Neural progenitor cell (in vitro differentiated cells): ENCODE data around the gene ZBTB5. TPM values are rescaled to one million over a fixed set of nuclear protein-coding genes. Genes with fewer than 3 reads are reported as not detected.

Experiments
- DNase-seq: peaks from one replicate; pipeline ENCODE4 v3.0.0-alpha.2; 2016; ENCODE audit warnings: low spot score
- H2AFZ ChIP-seq: fragments of 200-600 bp; sonication (generic); replicated peaks from 2 replicates; pipeline ENCODE4 v1.6.1; 2016; ENCODE audit warnings: antibody characterized with exemption
- H3F3A ChIP-seq: fragments of 200-600 bp; sonication (generic); 2 replicates; pipeline ENCODE4 v1.6.1; 2016; ENCODE audit warnings: antibody characterized with exemption, low read depth
- H3K27ac ChIP-seq: fragments of 200-600 bp; sonication (generic); 2 replicates; pipeline ENCODE4 v1.5.1; 2016; ENCODE audit warnings: mild to moderate bottlenecking
- H3K27me3 ChIP-seq: fragments of 200-600 bp; sonication (generic); 2 replicates; pipeline ENCODE4 v1.6.1; 2016; ENCODE audit warnings: mild to moderate bottlenecking, moderate library complexity
- H3K36me3 ChIP-seq: fragments of 200-600 bp; sonication (generic); 2 replicates; pipeline ENCODE4 v1.5.1; 2016
- H3K4me1 ChIP-seq: fragments of 200-600 bp; sonication (generic); 2 replicates; pipeline ENCODE4 v1.6.1; 2016; ENCODE audit warnings: mixed run types
- H3K4me2 ChIP-seq: fragments of 200-600 bp; sonication (generic); 2 replicates; pipeline ENCODE4 v1.6.1; 2016
- H3K4me3 ChIP-seq: fragments of 200-600 bp; sonication (generic); 2 replicates; pipeline ENCODE4 v1.5.1; 2016
- H3K79me2 ChIP-seq: fragments of 200-600 bp; sonication (generic); 2 replicates; pipeline ENCODE4 v1.6.1; 2016; ENCODE audit warnings: low read depth
- H3K9ac ChIP-seq: fragments of 200-600 bp; sonication (generic); 2 replicates; pipeline ENCODE4 v1.6.1; 2016
- H3K9me3 ChIP-seq: fragments of 200-600 bp; sonication (generic); 2 replicates; pipeline ENCODE4 v1.5.1; 2016; ENCODE audit warnings: low read depth
- H4K20me1 ChIP-seq: fragments of 200-600 bp; sonication (generic); 2 replicates; pipeline ENCODE4 v1.6.1; 2016; ENCODE audit warnings: low read depth
- H3K27ac Mint-ChIP-seq: 3 replicates; pipeline ENCODE4 v1.8.0; 2021; ENCODE audit warnings: mixed read lengths
- H3K27me3 Mint-ChIP-seq: 2 replicates; pipeline ENCODE4 v1.8.0; 2022; ENCODE audit warnings: low read depth, mild to moderate bottlenecking, inconsistent platforms, moderate library complexity, mixed read lengths; ENCODE audit not compliant: insufficient read depth
- H3K36me3 Mint-ChIP-seq: 3 replicates; pipeline ENCODE4 v1.8.0; 2021; ENCODE audit warnings: mixed read lengths
- H3K4me1 Mint-ChIP-seq: 3 replicates; pipeline ENCODE4 v1.8.0; 2021; ENCODE audit warnings: mixed read lengths
- H3K4me3 Mint-ChIP-seq: 3 replicates; pipeline ENCODE4 v1.8.0; 2021; ENCODE audit warnings: mild to moderate bottlenecking, moderate library complexity, mixed read lengths
- H3K9me3 Mint-ChIP-seq: 3 replicates; pipeline ENCODE4 v1.8.0; 2020; ENCODE audit warnings: mixed read lengths
- CTCF ChIP-seq: fragments of 200-600 bp; sonication (generic); IDR thresholded peaks from 2 replicates; pipeline ENCODE4 v1.5.1; 2017; ENCODE audit warnings: antibody characterized with exemption, mild to moderate bottlenecking
- EZH2 ChIP-seq: fragments of 200-600 bp; sonication (generic); IDR thresholded peaks from 2 replicates; pipeline ENCODE4 v1.6.1; 2017; ENCODE audit warnings: antibody characterized with exemption, mild to moderate bottlenecking, moderate library complexity
- EZH2phosphoT487 ChIP-seq: fragments of 200-600 bp; sonication (generic); IDR thresholded peaks from 2 replicates; pipeline ENCODE4 v1.6.1; 2017; ENCODE audit warnings: antibody characterized with exemption
- total RNA-seq: library from RNA; depleted of rRNA; stranded (reverse); fragments of >200 nt; gene quantifications from 2 replicates; pipeline ENCODE4 v1.2.3, GENCODE V29; 2015; ENCODE audit warnings: low replicate concordance

ZBTB5 gene
- total RNA-seq, 1 donor from 2014 or later: 24.1 TPM

- Histone ChIP-seq H3K27me3 (no peaks in the 10 kb centered on the region), H3F3A (peaks cover 40% of the 10 kb centered on the region), H4K20me1 (no peaks in the 10 kb centered on the region), H3K9ac (no peak overlapping the region), H3K36me3 (no peaks in the 10 kb centered on the region), H3K4me2 (no peak overlapping the region), H3K4me3 (no peak overlapping the region), H3K79me2 (no peaks in the 10 kb centered on the region), H3K4me1 (peaks cover 49% of the 10 kb centered on the region), H3K9me3 (no peaks in the 10 kb centered on the region), H2AFZ (no peak overlapping the region), H3K27ac (no peak overlapping the region)
- no peak for DNase-seq
- H3K27me3 Mint-ChIP-seq: peaks cover 5% of the 10 kb centered on the region
- H3K4me3 Mint-ChIP-seq: peak overlapping the region; percentile 12
- H3K4me1 Mint-ChIP-seq: peaks cover 41% of the 10 kb centered on the region
- H3K36me3 Mint-ChIP-seq: no peaks in the 10 kb centered on the region
- H3K9me3 Mint-ChIP-seq: no peaks in the 10 kb centered on the region
- peak overlapping the region; percentile 74 for H3K27ac Mint-ChIP-seq
- TF ChIP-seq EZH2 (no peak), CTCF (no peak), EZH2phosphoT487 (no peak)
Measured at GRCh38 chr9:37413311-37413710, 51.9 kb downstream of the ZBTB5 start.

GRCh38 chr9:37412431-37413151 is 52.7 kb downstream of the ZBTB5 start:
- H3K4me3 ChIP-seq: no peak overlapping the region
- peak overlapping the region; percentile 30 for H3K27ac ChIP-seq
- H3K9me3 ChIP-seq: no peaks in the 10 kb centered on the region
- H3K36me3 ChIP-seq: no peaks in the 10 kb centered on the region
- Mint-ChIP-seq H3K9me3 (no peaks in the 10 kb centered on the region), H3K27ac (peak overlapping the region; percentile 96), H3K27me3 (peaks cover 5% of the 10 kb centered on the region), H3K4me3 (peak overlapping the region; percentile 62), H3K36me3 (no peaks in the 10 kb centered on the region), H3K4me1 (peaks cover 41% of the 10 kb centered on the region)
- no peaks in the 10 kb centered on the region for H3K79me2 ChIP-seq
- H3F3A ChIP-seq: peaks cover 40% of the 10 kb centered on the region
- H4K20me1 ChIP-seq: no peaks in the 10 kb centered on the region
- TF ChIP-seq CTCF (no peak), EZH2 (no peak), EZH2phosphoT487 (no peak)
- peak; percentile 58 for DNase-seq
- H3K4me1 ChIP-seq: peaks cover 49% of the 10 kb centered on the region
- no peak overlapping the region for H3K9ac ChIP-seq
- peak overlapping the region; percentile 59 for H3K4me2 ChIP-seq
- no peak overlapping the region for H2AFZ ChIP-seq
- no peaks in the 10 kb centered on the region for H3K27me3 ChIP-seq

- H3K36me3 ChIP-seq: no peaks in the 10 kb centered on the region
- H3F3A ChIP-seq: peaks cover 40% of the 10 kb centered on the region
- peaks cover 45% of the 10 kb centered on the region for H3K4me1 ChIP-seq
- Mint-ChIP-seq H3K27me3 (peaks cover 5% of the 10 kb centered on the region), H3K27ac (peak overlapping the region; percentile 81), H3K9me3 (no peaks in the 10 kb centered on the region), H3K4me3 (no peak overlapping the region), H3K36me3 (no peaks in the 10 kb centered on the region), H3K4me1 (peaks cover 39% of the 10 kb centered on the region)
- no peaks in the 10 kb centered on the region for H3K9me3 ChIP-seq
- no peak overlapping the region for H3K4me3 ChIP-seq
- H2AFZ ChIP-seq: peak overlapping the region; percentile 35
- H3K27me3 ChIP-seq: no peaks in the 10 kb centered on the region
- peak; percentile 36 for DNase-seq
- no peaks in the 10 kb centered on the region for H3K79me2 ChIP-seq
- no peak overlapping the region for H3K9ac ChIP-seq
- TF ChIP-seq CTCF (peak; percentile 44), EZH2 (no peak), EZH2phosphoT487 (no peak)
- no peak overlapping the region for H3K4me2 ChIP-seq
- H4K20me1 ChIP-seq: no peaks in the 10 kb centered on the region
- no peak overlapping the region for H3K27ac ChIP-seq
Measured at GRCh38 chr9:37410969-37411785, 54.1 kb downstream of the ZBTB5 start.
